HG02884 (cell line): Measurements from ENCODE around the gene SELENON.

Experiments used
- ATAC-seq: cut with Tn5 transposase; IDR thresholded peaks from one replicate; pipeline ENCODE4 v1.9.1; 2021; ENCODE audit warnings: mild to moderate bottlenecking, moderate library complexity; ENCODE audit not compliant: unreplicated experiment

Gene SELENON

GRCh38 chr1:25799935-25800702 is at the start of gene SELENON:
Gene SELENON (plus strand): TSS chr1:25800193. CDS start chr1:25800231, 38 bp downstream.
- ATAC-seq, result no peak

DNA sequence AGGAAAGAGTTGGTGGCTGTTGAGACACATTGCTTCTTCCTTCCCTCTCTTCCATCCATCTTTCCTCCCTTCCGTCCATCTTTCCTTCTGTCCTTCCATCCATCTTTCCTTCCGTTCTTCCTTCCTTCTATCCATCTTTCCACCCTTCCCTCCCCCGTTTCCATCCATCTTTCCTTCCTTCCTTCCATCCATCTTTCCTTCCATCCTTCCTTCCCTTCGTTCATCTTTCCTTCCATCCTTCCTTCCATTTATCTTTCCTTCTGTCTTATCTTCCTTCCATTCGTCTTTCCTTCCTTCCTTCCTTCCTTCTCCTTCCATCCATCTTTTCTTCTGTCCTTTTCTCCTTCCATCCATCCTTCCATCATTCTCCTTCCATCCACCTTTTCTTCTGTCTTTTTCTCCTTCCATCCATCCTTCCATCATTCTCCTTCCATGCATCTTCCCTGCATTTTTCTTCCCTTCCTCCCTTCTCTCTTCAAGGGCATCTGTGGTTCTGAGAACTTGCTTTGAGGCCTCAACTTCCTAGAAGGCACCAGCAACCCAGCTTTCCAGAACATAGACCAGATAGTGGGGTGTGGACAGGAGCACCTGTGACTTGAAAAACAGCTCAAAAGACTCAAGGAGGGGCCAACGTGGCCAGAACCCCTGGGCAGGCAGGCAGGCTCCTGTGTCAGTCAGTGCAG is 48.9 kb upstream of the SELENON start:
- ATAC-seq, result no peak

DNA sequence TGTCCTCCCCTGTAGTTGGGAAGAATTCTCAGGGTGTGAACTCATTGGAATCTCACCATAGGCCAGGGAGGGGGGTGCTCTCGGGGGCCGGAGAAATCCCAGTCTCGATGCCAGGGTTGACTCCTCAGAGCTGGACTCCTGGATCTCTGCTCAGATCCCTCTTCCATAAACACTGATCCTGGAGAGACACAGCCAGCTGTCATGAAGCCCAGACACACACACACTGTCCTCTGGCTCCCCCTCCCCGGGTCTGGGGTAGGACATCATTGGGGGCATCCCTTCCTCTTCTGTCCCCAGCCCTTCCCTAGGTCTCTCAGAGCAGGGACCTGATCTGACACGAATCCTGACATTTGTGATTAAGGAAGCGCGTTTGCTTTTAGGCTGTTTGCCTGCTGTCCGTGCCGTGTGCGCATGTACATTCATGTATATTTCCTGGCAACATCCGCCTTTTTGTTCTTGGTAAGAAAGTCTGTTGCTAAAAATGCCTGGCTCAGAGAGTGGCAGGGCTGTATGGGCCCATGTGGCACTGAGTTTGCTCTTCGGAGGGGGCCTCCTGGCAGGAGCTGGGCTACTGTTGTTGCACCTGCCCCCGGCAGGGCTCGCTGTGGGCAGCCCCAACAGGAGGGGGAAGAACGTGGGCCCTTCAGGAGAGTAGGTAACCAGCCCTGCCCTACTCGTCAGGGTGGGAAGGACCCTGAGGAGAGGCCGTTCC is 45.4 kb upstream of the SELENON start:
- no peak for ATAC-seq

- no peak for ATAC-seq
Observed at GRCh38 chr1:25755475-25756125, 44.4 kb upstream of the SELENON start.

- ATAC-seq, result no peak
Observed at GRCh38 chr1:25756215-25756614, 43.8 kb upstream of the SELENON start.

- no peak for ATAC-seq
Observed at GRCh38 chr1:25757151-25757845, 42.7 kb upstream of the SELENON start.

GRCh38 chr1:25757846-25758185 is 42.2 kb upstream of the SELENON start:
- ATAC-seq, result no peak

GRCh38 chr1:25758466-25759070 is 41.4 kb upstream of the SELENON start:
- ATAC-seq, result no peak

- ATAC-seq, result no peak
Observed at GRCh38 chr1:25760122-25760719, 39.8 kb upstream of the SELENON start.

- no peak for ATAC-seq
Observed at GRCh38 chr1:25760871-25761270, 39.1 kb upstream of the SELENON start.

GRCh38 chr1:25763493-25763892 is 36.5 kb upstream of the SELENON start:
- ATAC-seq, result no peak

GRCh38 chr1:25765136-25765922 is 34.7 kb upstream of the SELENON start:
- ATAC-seq, result no peak

GRCh38 chr1:25765923-25766589 is 33.9 kb upstream of the SELENON start:
- no peak for ATAC-seq

DNA sequence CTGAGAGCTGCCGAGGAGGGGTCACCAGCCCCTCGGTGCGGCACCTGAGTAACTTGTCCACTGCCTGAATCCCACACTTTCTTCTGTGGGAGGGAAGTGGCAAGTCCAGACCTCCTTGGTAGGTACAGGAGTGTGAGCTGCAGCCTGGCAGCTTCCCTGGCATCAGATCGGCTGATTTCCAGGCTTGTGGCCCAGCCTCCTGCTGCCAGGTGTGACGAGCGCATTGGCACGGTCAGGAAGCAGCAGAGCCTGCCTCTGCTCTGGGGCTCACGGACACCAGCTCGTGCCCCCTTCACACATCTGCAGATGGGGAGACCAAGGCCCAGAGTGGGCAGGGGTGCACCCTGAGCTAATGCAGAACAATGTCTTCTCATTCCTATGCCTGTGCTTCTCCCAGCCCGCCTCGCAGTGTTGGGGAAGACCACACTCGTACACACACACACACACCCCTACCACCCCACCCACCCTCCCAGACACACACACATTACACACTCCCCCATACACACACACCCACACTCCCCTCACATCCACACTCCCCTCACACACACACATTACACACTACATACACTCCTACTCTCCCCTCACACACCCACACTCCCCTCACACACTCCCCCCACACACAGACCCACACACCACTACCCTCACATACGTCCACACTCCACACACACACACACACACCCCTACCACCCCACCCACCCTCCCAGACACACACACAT is 33.1 kb upstream of the SELENON start:
- ATAC-seq, result no peak

GRCh38 chr1:25767437-25767770 is 32.6 kb upstream of the SELENON start:
- ATAC-seq, result no peak

- no peak for ATAC-seq
Observed at GRCh38 chr1:25768999-25769398, 31.0 kb upstream of the SELENON start.

DNA sequence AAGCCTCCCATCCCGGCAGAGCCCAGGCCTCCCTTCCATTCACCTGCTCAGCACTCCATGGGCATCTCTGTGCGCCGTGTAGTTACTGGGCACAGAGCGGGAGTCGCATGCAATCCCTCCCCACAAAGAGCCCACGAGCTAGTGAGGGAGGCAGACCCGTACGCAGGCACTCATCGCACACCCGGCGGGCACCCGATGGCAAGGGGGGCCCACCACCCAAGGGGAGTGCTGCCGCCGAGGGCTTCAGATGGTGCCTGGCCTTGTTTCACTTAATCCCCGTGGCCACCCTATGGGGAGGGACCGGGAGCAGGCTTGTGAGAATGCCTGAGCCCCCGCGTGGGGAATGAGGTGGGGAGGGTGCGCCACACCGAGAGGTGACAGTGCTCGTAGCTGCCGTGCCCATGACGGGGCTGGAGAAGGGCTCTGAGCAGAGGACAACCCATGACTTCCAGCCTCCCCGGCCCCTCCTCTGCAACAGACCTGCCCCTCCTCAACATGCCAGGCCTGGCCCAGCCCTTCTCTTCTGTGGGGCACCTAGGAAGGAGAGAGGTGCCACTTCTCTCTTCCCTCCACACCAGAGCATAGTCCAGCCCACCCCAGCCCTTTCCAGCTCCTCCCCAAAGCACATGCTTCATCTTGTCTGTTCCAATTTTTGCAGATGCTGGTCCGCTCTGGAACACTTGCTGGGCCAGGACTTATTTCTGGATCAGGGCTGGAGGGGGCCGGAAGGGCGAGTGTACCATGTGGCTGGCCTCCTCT is 30.2 kb upstream of the SELENON start:
- ATAC-seq, result no peak
